T-helper 2 cell (primary cell): ENCODE data around the gene ZNF469.

ENCODE experiments used
- DNase-seq, 5 experiments: peaks; one replicate each; pipeline versions ENCODE4 v3.0.0 to v3.0.0-alpha.2; 2012 to 2022

Gene ZNF469

GRCh38 chr16:88429387-88430184 lies 46.8 kb downstream of the ZNF469 start:
- no peak for DNase-seq

DNA sequence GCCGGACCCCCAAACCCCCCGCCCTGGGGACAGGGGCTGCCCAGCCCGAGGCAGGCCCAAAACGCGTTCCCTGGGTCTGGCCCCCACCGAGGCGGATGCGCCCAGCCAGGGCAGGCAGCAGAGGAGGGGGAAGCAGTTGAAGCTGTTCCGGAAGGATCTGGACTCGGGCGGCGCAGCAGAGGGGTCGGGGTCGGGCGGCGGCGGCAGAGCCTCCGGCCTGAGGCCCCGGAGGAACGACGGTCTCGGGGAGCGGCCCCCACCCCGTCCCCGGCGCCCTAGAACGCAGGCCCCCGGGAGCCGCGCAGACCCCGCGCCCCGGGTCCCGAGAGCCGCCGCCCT lies 47.4 kb downstream of the ZNF469 start:
- DNase-seq = no peak

GRCh38 chr16:88430524-88431446 lies 48.0 kb downstream of the ZNF469 start:
- DNase-seq = peak in 3 of 5 experiments; percentile 13 to 32 (median 22)

DNA sequence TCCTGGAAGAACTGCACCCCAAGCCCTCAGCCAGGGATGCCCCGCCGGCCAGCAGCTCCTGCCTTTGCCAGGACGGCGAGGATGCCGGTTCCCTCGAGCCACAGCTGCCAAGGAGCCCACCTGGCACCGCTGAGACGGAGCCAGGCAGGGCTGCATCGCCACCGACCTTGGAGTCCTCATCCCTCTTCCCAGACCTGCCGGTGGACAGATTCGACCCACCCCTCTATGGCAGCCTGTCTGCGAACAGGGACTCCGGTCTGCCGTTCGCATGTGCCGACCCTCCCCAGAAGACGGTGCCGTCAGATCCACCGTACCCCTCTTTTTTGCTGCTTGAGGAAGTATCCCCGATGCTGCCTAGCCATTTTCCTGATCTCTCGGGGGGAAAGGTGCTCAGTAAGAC lies 48.9 kb downstream of the ZNF469 start:
- DNase-seq = no peak

DNA sequence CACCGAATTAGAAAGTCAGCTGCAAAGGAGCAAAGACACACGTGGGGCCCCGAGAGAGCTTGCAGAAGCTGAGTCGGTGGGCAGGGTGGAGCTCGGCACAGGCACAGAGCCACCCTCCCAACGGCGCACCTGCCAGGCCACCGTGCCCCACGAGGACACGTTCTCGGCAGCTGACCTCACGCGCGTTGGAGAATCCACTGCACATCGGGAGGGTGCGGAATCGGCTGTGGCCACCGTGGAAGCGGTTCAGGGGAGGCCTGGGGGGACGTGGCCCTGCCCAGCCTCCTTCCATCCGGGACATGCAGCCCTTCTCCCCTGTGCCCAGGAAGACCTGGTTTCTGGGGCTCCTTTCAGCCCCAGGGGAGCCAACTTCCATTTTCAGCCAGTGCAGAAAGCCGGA lies 49.4 kb downstream of the ZNF469 start:
- no peak for DNase-seq
